HCT116 (cell line): Measurements from ENCODE around the gene STON2. TPM values are rescaled to one million over a fixed set of nuclear protein-coding genes. Genes with fewer than 3 reads are reported as not detected.

ENCODE experiments used
- ATAC-seq: fragments of 200-7000 bp; cut with Tn5 transposase; 2 replicates; pipeline ENCODE4 v1.9.1; 2020; ENCODE audit warnings: mild to moderate bottlenecking, moderate library complexity
- BruUV-seq: library from RNA; stranded (reverse); fragments of 400-500 nt; replicated peaks from 2 replicates; lab custom pipeline; 2021; lab: Mats Ljungman, UMichigan
- CTCF ChIA-PET: fragments of 300-600 bp; sonication (Branson Sonifier 250); formaldehyde crosslinking; loops from one replicate; lab custom pipeline; 2021; ENCODE audit warnings: antibody characterized with exemption; lab: Charles Lee
- POLR2A ChIA-PET: fragments of 300-600, 350-600 bp; sonication (Branson Sonifier 250); formaldehyde crosslinking; loops from one replicate; lab custom pipeline; 2021; ENCODE audit warnings: antibody characterized with exemption; lab: Charles Lee
- RAD21 ChIA-PET, 2 experiments: fragments of 300-600 bp; sonication (Branson Sonifier 250); formaldehyde crosslinking; loops; one replicate each; lab custom pipeline; 2023; ENCODE audit warnings: low total read pairs in 2 of 2; ENCODE audit not compliant: uncharacterized antibody in 2 of 2, unreplicated experiment in 2 of 2, low non-redundant PET in 1 of 2; lab: Charles Lee
- DNase-seq: peaks from one replicate; pipeline ENCODE4 v3.0.0-alpha.2; 2010; ENCODE audit warnings: low read depth, low spot score
- H2AFZ ChIP-seq: fragments of 200-600 bp; shearing (Covaris generic), sonication (generic); 2 replicates; pipeline ENCODE4 v1.6.1; 2017; ENCODE audit warnings: low read depth, mixed run types, mixed read lengths, antibody characterized with exemption, low read length; ENCODE audit not compliant: poor library complexity, severe bottlenecking
- H3K27ac ChIP-seq: 2 replicates; pipeline ENCODE4 v1.5.1; 2012; ENCODE audit warnings: low read depth, low read length
- H3K27me3 ChIP-seq: fragments of 200-600 bp; sonication (generic); 2 replicates; pipeline ENCODE4 v1.6.1; 2016; ENCODE audit warnings: mixed run types, low read length, mixed read lengths; ENCODE audit not compliant: insufficient read depth
- H3K36me3 ChIP-seq, 2 experiments: fragments of 200-500 bp in 1 of 2; fragments of 200-600 bp in 1 of 2; sonication (Bioruptor generic) in 1 of 2; sonication (generic) in 1 of 2; 2 replicates each; pipeline versions ENCODE4 v1.5.1 to v1.6.1; 2014 to 2016; ENCODE audit warnings: low read length in 2 of 2, inconsistent platforms in 1 of 2, mixed read lengths in 1 of 2, mixed run types in 1 of 2; ENCODE audit not compliant: insufficient read depth in 2 of 2, control insufficient read depth in 1 of 2
- H3K4me1 ChIP-seq, 2 experiments: fragments of 200-600 bp in 1 of 2; sonication (generic) in 1 of 2; 2 replicates each; pipeline versions ENCODE4 v1.5.1 to v1.6.1; 2012 to 2017; ENCODE audit warnings: low read length in 2 of 2, inconsistent platforms in 1 of 2, mild to moderate bottlenecking in 1 of 2, mixed read lengths in 1 of 2, mixed run types in 1 of 2, moderate library complexity in 1 of 2; ENCODE audit not compliant: insufficient read depth in 2 of 2, control insufficient read depth in 1 of 2
- H3K4me2 ChIP-seq: fragments of 200-600 bp; sonication (generic); 2 replicates; pipeline ENCODE4 v1.6.1; 2017; ENCODE audit warnings: mixed run types, low read length, mixed read lengths
- H3K4me3 ChIP-seq, 2 experiments: fragments of 200-600 bp in 1 of 2; sonication (generic) in 1 of 2; replicated peaks in 1 of 2; 2 replicates each; pipeline ENCODE4 v1.5.1; 2011 to 2016; ENCODE audit warnings: low read length in 2 of 2, control low read depth in 1 of 2, low read depth in 1 of 2, mild to moderate bottlenecking in 1 of 2, mixed read lengths in 1 of 2, mixed run types in 1 of 2
- H3K79me2 ChIP-seq: fragments of 200-600 bp; sonication (generic); 2 replicates; pipeline ENCODE4 v1.6.1; 2017; ENCODE audit warnings: mild to moderate bottlenecking, mixed run types, low read length, moderate library complexity, mixed read lengths; ENCODE audit not compliant: insufficient read depth
- H3K9ac ChIP-seq: fragments of 200-600 bp; sonication (generic); 2 replicates; pipeline ENCODE4 v1.6.1; 2016; ENCODE audit warnings: low read length, mixed read lengths
- H3K9me2 ChIP-seq: fragments of 200-600 bp; sonication (generic), shearing (Covaris generic); 2 replicates; pipeline ENCODE4 v1.6.1; 2017; ENCODE audit warnings: mixed run types, mild to moderate bottlenecking, moderate library complexity; ENCODE audit not compliant: insufficient read depth
- H3K9me3 ChIP-seq, 2 experiments: fragments of 200-500 bp in 1 of 2; fragments of 200-600 bp in 1 of 2; sonication (Bioruptor generic) in 1 of 2; sonication (generic) in 1 of 2; 2 replicates each; pipeline ENCODE4 v1.6.1; 2014 to 2017; ENCODE audit warnings: low read length in 2 of 2, mixed read lengths in 2 of 2, inconsistent platforms in 1 of 2, low read depth in 1 of 2, mild to moderate bottlenecking in 1 of 2, mixed run types in 1 of 2, moderate library complexity in 1 of 2; ENCODE audit not compliant: control insufficient read depth in 1 of 2, insufficient read depth in 1 of 2
- H4K20me1 ChIP-seq: fragments of 200-600 bp; sonication (generic), shearing (Covaris generic); 2 replicates; pipeline ENCODE4 v1.6.1; 2017; ENCODE audit warnings: mixed run types, mild to moderate bottlenecking, moderate library complexity; ENCODE audit not compliant: insufficient read depth
- CBX3 ChIP-seq: IDR thresholded peaks from 2 replicates; pipeline ENCODE4 v1.6.1; 2012; ENCODE audit warnings: low read depth
- CEBPB ChIP-seq: IDR thresholded peaks from 2 replicates; pipeline ENCODE4 v1.6.1; 2012; ENCODE audit warnings: low read depth
- CTCF ChIP-seq, 3 experiments: fragments of 200-600 bp in 1 of 3; sonication (generic) in 1 of 3; IDR thresholded peaks in 2 of 3; conservative IDR thresholded peaks in 1 of 3; 2 replicates each; pipeline ENCODE4 v1.5.1; 2012 to 2017; ENCODE audit warnings: low read depth in 2 of 3, low read length in 2 of 3, antibody characterized with exemption in 1 of 3, borderline replicate concordance in 1 of 3, control low read depth in 1 of 3, mild to moderate bottlenecking in 1 of 3, mixed read lengths in 1 of 3, mixed run types in 1 of 3, moderate library complexity in 1 of 3; ENCODE audit not compliant: insufficient read depth in 1 of 3
- FOSL1 ChIP-seq: IDR thresholded peaks from 2 replicates; pipeline ENCODE4 v1.6.1; 2012; ENCODE audit warnings: low read depth
- JUND ChIP-seq: IDR thresholded peaks from 2 replicates; pipeline ENCODE4 v1.6.1; 2012
- POLR2AphosphoS5 ChIP-seq: IDR thresholded peaks from 2 replicates; pipeline ENCODE4 v1.6.1; 2011; ENCODE audit warnings: mild to moderate bottlenecking, low read depth, low read length, moderate library complexity
- TCF7L2 ChIP-seq: IDR thresholded peaks from 2 replicates; pipeline ENCODE4 v1.7.0; 2011; ENCODE audit warnings: borderline replicate concordance, inconsistent platforms; ENCODE audit not compliant: insufficient read depth, insufficient read length; ENCODE audit errors: extremely low read depth
- intact Hi-C: fragments of 100-400 bp; cut with micrococcal nuclease; formaldehyde crosslinking; loops from 2 replicates; pipeline ENCODE4 v1.10.0; 2022
- total RNA-seq: library from RNA; stranded (reverse); gene quantifications from one replicate; pipeline ENCODE4 v1.2.1, GENCODE V29; 2021; ENCODE audit not compliant: unreplicated experiment
- TF ChIP-seq, protein P1 (sequence below): IDR thresholded peaks from 2 replicates; pipeline ENCODE4 v1.6.1; 2012; ENCODE audit warnings: low read depth
- TF ChIP-seq, protein P2 (sequence below): IDR thresholded peaks from 2 replicates; pipeline ENCODE4 v1.6.1; 2012

Gene STON2
- total RNA-seq, 1 experiment from 2014 or later: 4.1 TPM

DNA sequence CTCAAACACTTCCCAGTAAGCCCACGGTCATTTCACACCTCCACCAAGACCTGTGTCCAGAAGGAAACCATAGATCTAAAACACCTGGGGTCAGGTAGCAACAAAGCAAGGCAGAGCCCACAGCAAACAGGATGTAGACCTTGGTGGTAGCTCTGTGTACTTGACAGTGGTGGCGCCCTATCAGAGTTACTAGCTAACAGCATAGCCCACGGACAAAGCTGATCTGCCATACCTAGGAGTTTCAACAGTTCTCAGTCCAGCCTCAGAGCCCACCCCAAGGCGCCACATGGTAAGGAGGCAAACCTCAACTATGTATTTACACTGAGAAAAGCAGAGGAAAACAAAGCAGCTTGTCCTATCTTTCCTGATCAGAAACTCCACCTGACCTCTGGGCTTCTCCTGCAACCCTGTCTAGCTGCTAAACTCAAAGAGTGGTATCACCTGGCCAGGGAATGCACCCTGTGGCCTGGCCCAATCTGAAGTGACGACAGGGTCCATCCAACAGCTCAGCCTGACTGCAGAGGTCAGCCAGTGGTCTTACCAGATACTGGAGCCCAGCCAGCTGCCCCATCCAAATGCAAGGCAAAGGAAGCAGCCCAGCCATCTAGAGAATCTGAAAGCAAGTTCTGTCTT is 46.3 kb downstream of the STON2 start (continued):
- TF ChIP-seq JUND: no peak
- TF ChIP-seq FOSL1: no peak

DNA sequence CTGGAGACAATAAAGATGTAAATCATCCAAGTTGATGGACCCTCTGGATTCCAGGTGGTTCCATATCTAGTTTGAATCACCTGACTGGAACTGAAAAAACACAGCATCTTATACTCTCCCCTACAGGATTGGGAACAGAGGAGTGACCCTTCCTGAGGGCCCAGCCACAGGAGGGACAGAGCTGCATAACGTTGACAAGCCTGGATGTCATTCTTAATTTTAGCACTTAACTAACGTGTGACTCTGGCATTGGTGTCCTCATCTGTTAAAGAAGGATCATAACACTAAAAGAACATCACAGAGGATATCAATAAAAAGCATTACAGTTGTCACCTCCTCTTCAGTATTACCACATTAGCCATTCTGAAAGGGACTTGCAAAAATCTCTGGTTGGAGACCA is 47.7 kb downstream of the STON2 start:
- Histone ChIP-seq H3K27ac (no peak overlapping the region), H2AFZ (no peak overlapping the region), H4K20me1 (no peaks in the 10 kb centered on the region), H3K27me3 (no peaks in the 10 kb centered on the region), H3K9me3 (no peaks in the 10 kb centered on the region), H3K36me3 (no peaks in the 10 kb centered on the region), H3K79me2 (no peaks in the 10 kb centered on the region), H3K4me2 (no peak overlapping the region), H3K9me2 (no peaks in the 10 kb centered on the region), H3K4me3 (no peak overlapping the region), H3K9ac (no peak overlapping the region), H3K4me1 (no peaks in the 10 kb centered on the region)
- ATAC-seq (no peak), DNase-seq (no peak)
- BruUV-seq: no TSS peak
- CTCF ChIA-PET: no interaction called here
- POLR2A ChIA-PET: no interaction called here
- RAD21 ChIA-PET: no interaction called here
- intact Hi-C loops: no loop called here
- TF ChIP-seq, protein P1, sequence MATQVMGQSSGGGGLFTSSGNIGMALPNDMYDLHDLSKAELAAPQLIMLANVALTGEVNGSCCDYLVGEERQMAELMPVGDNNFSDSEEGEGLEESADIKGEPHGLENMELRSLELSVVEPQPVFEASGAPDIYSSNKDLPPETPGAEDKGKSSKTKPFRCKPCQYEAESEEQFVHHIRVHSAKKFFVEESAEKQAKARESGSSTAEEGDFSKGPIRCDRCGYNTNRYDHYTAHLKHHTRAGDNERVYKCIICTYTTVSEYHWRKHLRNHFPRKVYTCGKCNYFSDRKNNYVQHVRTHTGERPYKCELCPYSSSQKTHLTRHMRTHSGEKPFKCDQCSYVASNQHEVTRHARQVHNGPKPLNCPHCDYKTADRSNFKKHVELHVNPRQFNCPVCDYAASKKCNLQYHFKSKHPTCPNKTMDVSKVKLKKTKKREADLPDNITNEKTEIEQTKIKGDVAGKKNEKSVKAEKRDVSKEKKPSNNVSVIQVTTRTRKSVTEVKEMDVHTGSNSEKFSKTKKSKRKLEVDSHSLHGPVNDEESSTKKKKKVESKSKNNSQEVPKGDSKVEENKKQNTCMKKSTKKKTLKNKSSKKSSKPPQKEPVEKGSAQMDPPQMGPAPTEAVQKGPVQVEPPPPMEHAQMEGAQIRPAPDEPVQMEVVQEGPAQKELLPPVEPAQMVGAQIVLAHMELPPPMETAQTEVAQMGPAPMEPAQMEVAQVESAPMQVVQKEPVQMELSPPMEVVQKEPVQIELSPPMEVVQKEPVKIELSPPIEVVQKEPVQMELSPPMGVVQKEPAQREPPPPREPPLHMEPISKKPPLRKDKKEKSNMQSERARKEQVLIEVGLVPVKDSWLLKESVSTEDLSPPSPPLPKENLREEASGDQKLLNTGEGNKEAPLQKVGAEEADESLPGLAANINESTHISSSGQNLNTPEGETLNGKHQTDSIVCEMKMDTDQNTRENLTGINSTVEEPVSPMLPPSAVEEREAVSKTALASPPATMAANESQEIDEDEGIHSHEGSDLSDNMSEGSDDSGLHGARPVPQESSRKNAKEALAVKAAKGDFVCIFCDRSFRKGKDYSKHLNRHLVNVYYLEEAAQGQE: no peak
- TF ChIP-seq, protein P2, sequence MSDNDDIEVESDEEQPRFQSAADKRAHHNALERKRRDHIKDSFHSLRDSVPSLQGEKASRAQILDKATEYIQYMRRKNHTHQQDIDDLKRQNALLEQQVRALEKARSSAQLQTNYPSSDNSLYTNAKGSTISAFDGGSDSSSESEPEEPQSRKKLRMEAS: no peak
- TF ChIP-seq JUND: no peak
- no peak for TF ChIP-seq CTCF (IDR thresholded peaks at IDR 0.05 in 2 of 3, conservative IDR thresholded peaks at IDR 0.05 in 1 of 3; ENCODE audit: borderline replicate concordance in 1 of 3, insufficient read depth in 1 of 3, low read depth in 2 of 3, low read length in 2 of 3)
- TF ChIP-seq FOSL1: no peak
- no peak for TF ChIP-seq CBX3
- TF ChIP-seq POLR2AphosphoS5: no peak
- TF ChIP-seq TCF7L2: no peak
- no peak for TF ChIP-seq CEBPB
